HUES6 (cell line): Measurements from ENCODE around the gene SPEN.
"Not testable (repeated sequence)": the region's sequence is repeated elsewhere in the genome, so short reads cannot be mapped to it uniquely, and the experiment has no call there.

Source experiments
- H3K27ac ChIP-seq: 2 replicates; pipeline ENCODE4 v1.7.0; 2013; ENCODE audit warnings: low read depth, mild to moderate bottlenecking, low read length, inconsistent platforms
- H3K27me3 ChIP-seq: 2 replicates; pipeline ENCODE4 v1.6.1; 2013; ENCODE audit warnings: low read length; ENCODE audit not compliant: control insufficient read depth, insufficient read depth
- H3K36me3 ChIP-seq: 2 replicates; pipeline ENCODE4 v1.6.1; 2013; ENCODE audit warnings: low read length; ENCODE audit not compliant: control insufficient read depth, insufficient read depth
- H3K4me1 ChIP-seq: 2 replicates; pipeline ENCODE4 v1.6.1; 2013; ENCODE audit warnings: low read length; ENCODE audit not compliant: control insufficient read depth, insufficient read depth
- H3K4me3 ChIP-seq: 2 replicates; pipeline ENCODE4 v1.5.1; 2013; ENCODE audit warnings: low read depth, low read length
- H3K9ac ChIP-seq: one replicate; pipeline ENCODE4 v1.6.1; 2013; ENCODE audit warnings: mild to moderate bottlenecking, low read length
- H3K9me3 ChIP-seq: 2 replicates; pipeline ENCODE4 v1.6.1; 2013; ENCODE audit warnings: low read depth, low read length; ENCODE audit not compliant: control insufficient read depth, insufficient read depth

The SPEN gene, protein sequence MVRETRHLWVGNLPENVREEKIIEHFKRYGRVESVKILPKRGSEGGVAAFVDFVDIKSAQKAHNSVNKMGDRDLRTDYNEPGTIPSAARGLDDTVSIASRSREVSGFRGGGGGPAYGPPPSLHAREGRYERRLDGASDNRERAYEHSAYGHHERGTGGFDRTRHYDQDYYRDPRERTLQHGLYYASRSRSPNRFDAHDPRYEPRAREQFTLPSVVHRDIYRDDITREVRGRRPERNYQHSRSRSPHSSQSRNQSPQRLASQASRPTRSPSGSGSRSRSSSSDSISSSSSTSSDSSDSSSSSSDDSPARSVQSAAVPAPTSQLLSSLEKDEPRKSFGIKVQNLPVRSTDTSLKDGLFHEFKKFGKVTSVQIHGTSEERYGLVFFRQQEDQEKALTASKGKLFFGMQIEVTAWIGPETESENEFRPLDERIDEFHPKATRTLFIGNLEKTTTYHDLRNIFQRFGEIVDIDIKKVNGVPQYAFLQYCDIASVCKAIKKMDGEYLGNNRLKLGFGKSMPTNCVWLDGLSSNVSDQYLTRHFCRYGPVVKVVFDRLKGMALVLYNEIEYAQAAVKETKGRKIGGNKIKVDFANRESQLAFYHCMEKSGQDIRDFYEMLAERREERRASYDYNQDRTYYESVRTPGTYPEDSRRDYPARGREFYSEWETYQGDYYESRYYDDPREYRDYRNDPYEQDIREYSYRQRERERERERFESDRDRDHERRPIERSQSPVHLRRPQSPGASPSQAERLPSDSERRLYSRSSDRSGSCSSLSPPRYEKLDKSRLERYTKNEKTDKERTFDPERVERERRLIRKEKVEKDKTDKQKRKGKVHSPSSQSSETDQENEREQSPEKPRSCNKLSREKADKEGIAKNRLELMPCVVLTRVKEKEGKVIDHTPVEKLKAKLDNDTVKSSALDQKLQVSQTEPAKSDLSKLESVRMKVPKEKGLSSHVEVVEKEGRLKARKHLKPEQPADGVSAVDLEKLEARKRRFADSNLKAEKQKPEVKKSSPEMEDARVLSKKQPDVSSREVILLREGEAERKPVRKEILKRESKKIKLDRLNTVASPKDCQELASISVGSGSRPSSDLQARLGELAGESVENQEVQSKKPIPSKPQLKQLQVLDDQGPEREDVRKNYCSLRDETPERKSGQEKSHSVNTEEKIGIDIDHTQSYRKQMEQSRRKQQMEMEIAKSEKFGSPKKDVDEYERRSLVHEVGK (N-terminal part only)

DNA sequence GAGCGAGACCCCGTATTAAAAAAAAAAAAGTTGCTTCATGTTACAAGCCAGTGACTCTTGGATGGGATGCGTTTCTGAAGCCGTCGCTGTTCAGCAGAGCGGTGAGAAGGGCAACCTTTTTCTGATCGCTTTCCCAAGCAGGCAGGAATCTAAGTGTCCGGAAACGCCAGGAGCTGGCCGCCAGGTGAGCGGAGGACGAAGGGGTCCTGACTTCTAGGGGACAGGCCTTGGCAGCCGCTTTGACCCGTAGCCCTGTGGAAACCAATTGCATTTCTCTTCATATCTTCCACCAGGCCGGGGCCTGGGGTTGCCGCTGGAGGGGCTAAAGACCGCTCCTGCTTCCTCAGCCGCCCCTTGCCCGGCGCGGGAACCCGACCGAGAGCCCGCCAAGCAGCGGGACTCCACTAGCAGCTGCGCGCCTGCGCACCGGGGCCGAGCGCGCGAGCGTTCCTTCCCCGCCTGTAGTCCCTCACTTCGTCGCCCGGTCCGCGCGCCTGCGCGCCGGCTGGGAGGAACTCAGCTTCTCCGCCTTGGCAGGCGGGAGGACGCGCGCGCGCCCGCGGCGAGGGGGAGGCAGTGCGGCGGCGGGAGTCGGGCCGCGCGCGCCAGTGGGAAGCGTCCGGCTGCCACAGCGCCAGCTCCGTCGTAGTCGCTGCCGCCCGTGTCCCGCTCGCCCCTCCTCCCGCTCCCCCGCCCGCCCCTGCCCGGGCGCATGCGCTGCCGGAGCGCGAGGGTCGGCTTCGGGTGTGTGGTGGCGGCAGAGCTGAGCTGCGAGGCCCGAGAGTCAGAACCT, at the start of gene SPEN:
Gene SPEN, plus strand, starts transcription at position 608 of the 793 bp plus-strand sequence. CDS start 361 bp downstream, outside the sequence.
- H3K9me3 ChIP-seq: no peaks in the 10 kb centered on the region
- H3K27ac ChIP-seq: peak within 1 kb of the TSS; percentile 62
- H3K27me3 ChIP-seq: no peaks in the 10 kb centered on the region
- peak within 1 kb of the TSS; percentile 67 for H3K4me3 ChIP-seq
- peaks cover 11% of the 10 kb centered on the region for H3K4me1 ChIP-seq
- peak within 1 kb of the TSS; percentile 89 for H3K9ac ChIP-seq
- H3K36me3 ChIP-seq: no peaks in the 10 kb centered on the region

DNA sequence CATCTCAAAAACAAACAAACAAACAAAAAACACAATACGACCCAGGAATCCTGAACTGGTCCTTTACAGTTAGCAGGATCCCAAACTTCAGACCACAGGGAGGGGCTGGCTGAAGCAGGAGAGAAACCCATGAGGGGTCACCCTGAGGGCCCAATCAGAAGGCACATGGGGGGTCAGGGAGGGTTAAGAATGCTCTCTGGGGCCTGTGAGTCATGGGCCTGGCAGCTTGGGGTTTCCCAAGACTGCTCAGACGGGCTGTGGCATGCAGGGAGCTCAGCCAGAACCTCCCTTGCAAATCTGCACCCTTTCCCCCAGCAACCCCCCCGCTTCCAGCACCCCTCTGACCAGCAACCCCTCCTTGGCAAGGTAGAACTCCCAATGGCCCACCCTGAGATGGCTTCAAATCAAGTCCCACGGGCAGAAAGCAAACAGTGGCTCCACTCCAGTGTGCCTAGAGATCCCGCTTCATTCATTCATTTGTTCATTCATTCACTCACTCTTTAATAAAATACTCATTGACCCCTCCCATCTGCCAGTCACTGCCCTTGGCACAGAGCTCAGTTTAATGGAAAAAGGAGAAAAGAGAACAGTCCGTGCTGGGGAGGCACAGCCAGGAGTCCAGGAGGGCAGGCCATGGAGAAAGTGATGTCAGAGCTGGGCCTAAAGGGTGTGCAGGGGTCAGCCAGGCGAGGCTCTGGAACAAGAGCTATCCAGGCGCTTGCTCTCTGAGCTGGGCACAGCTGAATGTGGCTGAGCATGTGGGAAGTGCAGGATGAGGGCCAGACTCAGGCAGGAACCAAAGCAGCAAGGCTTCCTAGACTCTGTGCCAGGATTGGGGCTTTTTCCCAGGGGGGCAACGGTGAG, 48.3 kb upstream of the SPEN start:
- Histone ChIP-seq H3K27me3 (no peaks in the 10 kb centered on the region), H3K4me3 (no peak overlapping the region), H3K27ac (peak overlapping the region; percentile 52; the same call in 1 of the 2 replicates), H3K4me1 (peaks cover 32% of the 10 kb centered on the region), H3K9me3 (no peaks in the 10 kb centered on the region), H3K36me3 (no peaks in the 10 kb centered on the region), H3K9ac (peak overlapping the region; percentile 18)

DNA sequence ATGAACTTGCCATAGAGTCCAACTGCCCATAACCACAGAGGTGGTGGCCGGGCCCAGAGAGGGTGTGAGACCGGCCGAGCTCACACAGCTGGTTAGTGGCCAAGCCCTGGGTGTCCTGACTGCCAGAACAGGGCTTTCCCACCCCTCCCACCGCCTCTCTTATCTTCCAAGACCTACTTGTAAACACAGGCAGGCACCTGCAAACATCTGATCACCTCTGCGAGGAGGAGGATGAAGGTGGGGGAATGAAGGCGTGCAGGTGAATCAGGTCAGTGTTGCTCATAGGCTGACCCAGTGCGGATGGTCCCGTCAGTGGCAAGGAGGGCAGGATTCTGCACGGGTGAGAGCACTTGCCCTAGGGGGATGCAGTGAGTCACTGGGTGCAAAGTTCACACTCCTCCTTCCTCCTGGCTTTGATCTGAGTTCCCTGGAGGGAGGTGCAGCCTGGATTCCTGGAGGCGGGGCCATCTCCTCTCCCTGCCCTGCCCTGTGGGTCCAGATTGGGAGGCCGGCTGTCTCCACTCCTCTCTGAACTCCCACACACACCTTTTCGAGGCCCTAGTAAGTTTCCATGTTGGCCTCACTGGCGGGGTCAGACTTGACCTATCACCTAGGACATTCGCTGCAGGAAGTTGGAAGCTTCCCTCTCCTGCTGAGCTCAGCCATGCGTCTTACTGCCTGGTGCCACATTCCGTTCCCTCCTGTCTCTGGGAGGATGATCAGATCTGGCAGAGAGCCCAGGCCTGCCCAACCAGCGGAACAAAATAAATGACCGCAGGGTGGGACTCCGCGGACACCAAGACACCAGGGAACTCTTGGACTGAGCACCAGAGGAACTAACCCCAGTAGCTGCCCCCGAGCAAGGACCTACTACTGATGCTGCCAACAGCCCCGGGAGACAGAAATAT, 47.3 kb upstream of the SPEN start:
- Histone ChIP-seq H3K36me3 (no peaks in the 10 kb centered on the region), H3K4me1 (peaks cover 29% of the 10 kb centered on the region), H3K4me3 (peak overlapping the region; percentile 5; the same call in 1 of the 2 replicates), H3K27me3 (no peaks in the 10 kb centered on the region), H3K27ac (peak overlapping the region; percentile 52; the same call in 1 of the 2 replicates), H3K9me3 (no peaks in the 10 kb centered on the region), H3K9ac (peak overlapping the region; percentile 18)

DNA sequence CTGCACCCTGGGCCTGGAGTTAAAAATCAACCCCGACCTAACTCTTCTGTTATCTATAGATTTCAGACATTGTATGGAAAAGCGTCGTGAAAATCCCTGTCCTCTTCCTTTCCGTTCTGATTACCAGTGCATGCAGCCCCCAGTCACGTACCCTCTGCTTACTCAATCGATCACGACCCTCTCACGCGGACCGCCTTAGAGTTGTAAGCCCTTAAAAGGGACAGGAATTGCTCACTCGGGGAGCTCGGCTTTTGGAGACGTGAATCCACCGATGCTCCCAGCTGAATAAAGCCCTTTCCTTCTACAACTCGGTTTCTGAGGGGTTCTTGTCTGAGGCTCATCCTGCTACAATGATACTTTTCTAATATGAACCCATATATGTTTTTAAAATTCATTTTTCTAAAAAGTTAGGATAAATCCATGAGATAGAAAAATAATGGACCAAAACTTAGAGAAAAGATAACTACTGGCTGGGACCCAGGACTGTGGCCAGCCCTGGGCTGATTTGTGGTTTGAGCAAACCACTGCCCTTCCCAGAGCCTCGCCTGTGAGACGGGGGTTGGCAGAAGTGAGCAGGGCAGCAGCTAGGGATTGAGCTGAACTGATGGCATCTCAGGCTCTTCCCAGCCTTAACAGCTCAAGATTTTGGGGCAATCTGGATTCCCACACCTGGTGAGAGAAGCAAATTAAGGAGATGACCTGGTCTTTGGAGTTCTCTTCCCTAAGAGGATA, 45.1 kb upstream of the SPEN start:
- H3K27ac ChIP-seq: no peak overlapping the region

DNA sequence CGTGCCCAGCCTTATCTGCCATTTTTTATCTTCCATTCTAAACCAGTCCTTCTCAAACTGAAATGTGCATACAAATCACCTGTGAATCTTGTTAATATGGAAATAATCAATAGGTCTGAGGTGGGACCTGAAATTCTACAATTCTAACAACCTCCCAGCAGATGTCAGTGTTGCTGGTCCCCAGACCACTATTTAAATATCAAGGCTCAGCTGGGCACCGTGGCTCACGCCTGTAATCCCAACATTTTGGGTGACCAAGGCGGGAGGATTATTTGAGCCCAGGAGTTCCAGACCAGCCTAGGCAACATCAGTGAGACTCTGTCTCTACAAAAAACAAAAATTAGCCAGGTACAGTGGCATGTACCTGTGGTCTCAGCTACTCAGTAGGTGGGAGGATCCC, 44.1 kb upstream of the SPEN start:
- Histone ChIP-seq H3K4me1 (peaks cover 30% of the 10 kb centered on the region), H3K9me3 (no peaks in the 10 kb centered on the region), H3K9ac (no peak overlapping the region), H3K27me3 (no peaks in the 10 kb centered on the region), H3K27ac (no peak overlapping the region), H3K4me3 (no peak overlapping the region), H3K36me3 (no peaks in the 10 kb centered on the region)

More for the DNA sequence above, 45.1 kb upstream of the SPEN start:
- Histone ChIP-seq H3K9ac (no peak overlapping the region), H3K27me3 (no peaks in the 10 kb centered on the region), H3K36me3 (no peaks in the 10 kb centered on the region), H3K4me3 (no peak overlapping the region), H3K9me3 (no peaks in the 10 kb centered on the region), H3K4me1 (peaks cover 29% of the 10 kb centered on the region)

DNA sequence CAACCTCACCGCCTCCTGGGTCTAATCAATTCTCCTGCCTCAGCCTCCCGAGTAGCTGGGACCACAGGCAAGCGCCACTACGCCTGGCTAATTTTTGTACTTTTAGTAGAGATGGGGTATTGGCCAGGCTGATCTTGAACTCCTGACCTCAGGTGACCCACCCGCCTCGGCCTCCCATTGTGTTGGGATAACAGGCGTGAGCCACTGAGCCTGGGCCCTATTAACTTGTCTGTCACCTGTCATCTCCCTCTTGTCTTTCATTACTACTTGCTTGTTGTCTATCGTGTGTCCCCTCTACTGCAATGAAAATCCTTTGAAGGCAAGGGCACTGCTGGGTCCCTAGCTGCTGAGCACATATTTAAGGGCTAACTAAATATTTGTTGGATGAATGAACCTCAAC, 43.4 kb upstream of the SPEN start:
- no peak overlapping the region for H3K9ac ChIP-seq
- no peak overlapping the region for H3K27ac ChIP-seq
- H3K9me3 ChIP-seq: no peaks in the 10 kb centered on the region
- H3K36me3 ChIP-seq: no peaks in the 10 kb centered on the region
- H3K4me3 ChIP-seq: no peak overlapping the region
- H3K4me1 ChIP-seq: peaks cover 33% of the 10 kb centered on the region
- no peaks in the 10 kb centered on the region for H3K27me3 ChIP-seq

DNA sequence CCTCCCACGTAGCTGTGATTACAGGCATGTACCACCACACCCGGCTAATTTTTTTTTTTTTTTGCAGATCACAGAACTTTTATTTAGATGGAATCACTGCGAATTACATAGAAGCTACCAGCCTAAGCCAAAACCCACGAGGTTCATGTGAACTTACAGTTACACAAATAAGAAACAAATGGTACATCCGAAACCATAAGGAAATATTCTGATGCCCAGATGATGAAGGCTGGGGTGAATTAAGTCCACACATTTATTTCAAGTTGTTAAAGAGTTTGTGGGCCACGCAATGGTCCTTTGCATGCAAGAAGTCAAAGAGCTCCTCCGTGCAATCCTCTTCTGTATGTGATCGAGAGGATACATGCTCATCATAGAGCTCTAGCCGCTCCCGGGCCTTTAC, 40.4 kb upstream of the SPEN start:
- Histone ChIP-seq H3K4me3 (no peak overlapping the region), H3K27me3 (no peaks in the 10 kb centered on the region), H3K4me1 (peaks cover 12% of the 10 kb centered on the region), H3K27ac (no peak overlapping the region), H3K9ac (no peak overlapping the region), H3K36me3 (no peaks in the 10 kb centered on the region), H3K9me3 (no peaks in the 10 kb centered on the region)

DNA sequence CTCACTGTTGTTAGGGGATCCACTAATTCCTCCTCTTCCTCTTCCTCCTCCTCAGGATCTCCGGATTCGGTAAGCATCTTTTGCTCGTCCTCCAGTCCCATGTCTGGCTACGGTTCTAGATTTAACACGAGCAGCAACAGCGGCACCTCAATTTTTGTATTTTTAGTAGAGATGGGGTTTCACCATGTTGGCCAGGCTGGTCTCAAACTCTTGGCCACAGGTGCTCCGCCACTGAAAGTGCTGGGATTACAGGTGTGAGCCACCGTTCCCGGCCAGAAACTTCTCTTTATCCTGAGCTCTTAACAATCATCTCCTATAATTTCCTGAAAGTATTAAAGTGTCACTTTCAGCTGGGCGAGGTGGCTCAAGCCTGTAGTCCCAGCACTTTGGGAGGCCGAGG, 40.0 kb upstream of the SPEN start, which contains the start of gene UQCRHL:
Gene UQCRHL, minus strand, starts transcription at position 101 of the 400 bp plus-strand sequence. Its CDS starts 0 bp downstream, at position 101.
- H3K4me3 ChIP-seq, H3K9me3 ChIP-seq, H3K9ac ChIP-seq, H3K27me3 ChIP-seq, H3K27ac ChIP-seq, H3K36me3 ChIP-seq: not testable (repeated sequence)
- H3K4me1 ChIP-seq: peaks cover 12% of the 10 kb centered on the region
